NT2/D1 (cell line): ENCODE measurements around the gene GPR183.

Source experiments
- SUZ12 ChIP-seq: IDR thresholded peaks from 2 replicates; pipeline ENCODE4 v1.6.1; 2011; ENCODE audit not compliant: insufficient read length, insufficient read depth; ENCODE audit errors: extremely low read depth
- YY1 ChIP-seq: IDR thresholded peaks from 2 replicates; pipeline ENCODE4 v1.6.1; 2011; ENCODE audit not compliant: insufficient read length, insufficient read depth
- ZNF274 ChIP-seq: IDR thresholded peaks from 2 replicates; pipeline ENCODE4 v1.6.1; 2011; ENCODE audit warnings: mild to moderate bottlenecking, low read depth, low read length

- TF ChIP-seq SUZ12 (no peak), ZNF274 (no peak), YY1 (no peak)
These were observed 7.3 kb downstream of the GPR183 start for GRCh38 chr13:99299920-99300341.
